Neural progenitor cell (in vitro differentiated cells): ENCODE measurements around the gene PPP1R16B. TPM values are rescaled to one million over a fixed set of nuclear protein-coding genes. Genes with fewer than 3 reads are reported as not detected.

Source experiments
- DNase-seq: peaks from one replicate; pipeline ENCODE4 v3.0.0-alpha.2; 2016; ENCODE audit warnings: low spot score
- H2AFZ ChIP-seq: fragments of 200-600 bp; sonication (generic); replicated peaks from 2 replicates; pipeline ENCODE4 v1.6.1; 2016; ENCODE audit warnings: antibody characterized with exemption
- H3F3A ChIP-seq: fragments of 200-600 bp; sonication (generic); 2 replicates; pipeline ENCODE4 v1.6.1; 2016; ENCODE audit warnings: antibody characterized with exemption, low read depth
- H3K27ac ChIP-seq: fragments of 200-600 bp; sonication (generic); 2 replicates; pipeline ENCODE4 v1.5.1; 2016; ENCODE audit warnings: mild to moderate bottlenecking
- H3K27me3 ChIP-seq: fragments of 200-600 bp; sonication (generic); 2 replicates; pipeline ENCODE4 v1.6.1; 2016; ENCODE audit warnings: mild to moderate bottlenecking, moderate library complexity
- H3K36me3 ChIP-seq: fragments of 200-600 bp; sonication (generic); 2 replicates; pipeline ENCODE4 v1.5.1; 2016
- H3K4me1 ChIP-seq: fragments of 200-600 bp; sonication (generic); 2 replicates; pipeline ENCODE4 v1.6.1; 2016; ENCODE audit warnings: mixed run types
- H3K4me2 ChIP-seq: fragments of 200-600 bp; sonication (generic); 2 replicates; pipeline ENCODE4 v1.6.1; 2016
- H3K4me3 ChIP-seq: fragments of 200-600 bp; sonication (generic); 2 replicates; pipeline ENCODE4 v1.5.1; 2016
- H3K79me2 ChIP-seq: fragments of 200-600 bp; sonication (generic); 2 replicates; pipeline ENCODE4 v1.6.1; 2016; ENCODE audit warnings: low read depth
- H3K9ac ChIP-seq: fragments of 200-600 bp; sonication (generic); 2 replicates; pipeline ENCODE4 v1.6.1; 2016
- H3K9me3 ChIP-seq: fragments of 200-600 bp; sonication (generic); 2 replicates; pipeline ENCODE4 v1.5.1; 2016; ENCODE audit warnings: low read depth
- H4K20me1 ChIP-seq: fragments of 200-600 bp; sonication (generic); 2 replicates; pipeline ENCODE4 v1.6.1; 2016; ENCODE audit warnings: low read depth
- H3K27ac Mint-ChIP-seq: 3 replicates; pipeline ENCODE4 v1.8.0; 2021; ENCODE audit warnings: mixed read lengths
- H3K27me3 Mint-ChIP-seq: 2 replicates; pipeline ENCODE4 v1.8.0; 2022; ENCODE audit warnings: low read depth, mild to moderate bottlenecking, inconsistent platforms, moderate library complexity, mixed read lengths; ENCODE audit not compliant: insufficient read depth
- H3K36me3 Mint-ChIP-seq: 3 replicates; pipeline ENCODE4 v1.8.0; 2021; ENCODE audit warnings: mixed read lengths
- H3K4me1 Mint-ChIP-seq: 3 replicates; pipeline ENCODE4 v1.8.0; 2021; ENCODE audit warnings: mixed read lengths
- H3K4me3 Mint-ChIP-seq: 3 replicates; pipeline ENCODE4 v1.8.0; 2021; ENCODE audit warnings: mild to moderate bottlenecking, moderate library complexity, mixed read lengths
- H3K9me3 Mint-ChIP-seq: 3 replicates; pipeline ENCODE4 v1.8.0; 2020; ENCODE audit warnings: mixed read lengths
- CTCF ChIP-seq: fragments of 200-600 bp; sonication (generic); IDR thresholded peaks from 2 replicates; pipeline ENCODE4 v1.5.1; 2017; ENCODE audit warnings: antibody characterized with exemption, mild to moderate bottlenecking
- EZH2 ChIP-seq: fragments of 200-600 bp; sonication (generic); IDR thresholded peaks from 2 replicates; pipeline ENCODE4 v1.6.1; 2017; ENCODE audit warnings: antibody characterized with exemption, mild to moderate bottlenecking, moderate library complexity
- EZH2phosphoT487 ChIP-seq: fragments of 200-600 bp; sonication (generic); IDR thresholded peaks from 2 replicates; pipeline ENCODE4 v1.6.1; 2017; ENCODE audit warnings: antibody characterized with exemption
- total RNA-seq: library from RNA; depleted of rRNA; stranded (reverse); fragments of >200 nt; gene quantifications from 2 replicates; pipeline ENCODE4 v1.2.3, GENCODE V29; 2015; ENCODE audit warnings: low replicate concordance

PPP1R16B gene
- total RNA-seq, 1 donor from 2014 or later, result 0.95 TPM

GRCh38 chr20:38839563-38839962 is 34.1 kb downstream of the PPP1R16B start:
- Histone ChIP-seq H3K27ac (no peak overlapping the region), H3K9me3 (no peaks in the 10 kb centered on the region), H3K4me3 (no peak overlapping the region), H2AFZ (no peak overlapping the region), H3K4me2 (no peak overlapping the region), H4K20me1 (no peaks in the 10 kb centered on the region), H3K9ac (no peak overlapping the region), H3K79me2 (no peaks in the 10 kb centered on the region), H3K4me1 (no peaks in the 10 kb centered on the region), H3F3A (no peaks in the 10 kb centered on the region), H3K27me3 (no peaks in the 10 kb centered on the region), H3K36me3 (no peaks in the 10 kb centered on the region)
- Mint-ChIP-seq H3K27me3 (peaks cover 3% of the 10 kb centered on the region), H3K36me3 (no peaks in the 10 kb centered on the region), H3K4me1 (no peaks in the 10 kb centered on the region), H3K9me3 (no peaks in the 10 kb centered on the region), H3K4me3 (no peak overlapping the region), H3K27ac (no peak overlapping the region)
- TF ChIP-seq EZH2 (no peak), EZH2phosphoT487 (no peak), CTCF (no peak)
- no peak for DNase-seq

GRCh38 chr20:38840053-38840893 is 34.8 kb downstream of the PPP1R16B start:
- H3K4me1 ChIP-seq, result no peaks in the 10 kb centered on the region
- H3K27me3 ChIP-seq, result no peaks in the 10 kb centered on the region
- H3K79me2 ChIP-seq, result no peaks in the 10 kb centered on the region
- no peak overlapping the region for H3K4me3 ChIP-seq
- Mint-ChIP-seq H3K36me3 (no peaks in the 10 kb centered on the region), H3K4me3 (no peak overlapping the region), H3K27ac (no peak overlapping the region), H3K9me3 (no peaks in the 10 kb centered on the region), H3K4me1 (no peaks in the 10 kb centered on the region), H3K27me3 (peaks cover under 1% of the 10 kb centered on the region)
- H3K9ac ChIP-seq, result no peak overlapping the region
- H3K4me2 ChIP-seq, result no peak overlapping the region
- no peak for TF ChIP-seq EZH2
- no peak for TF ChIP-seq EZH2phosphoT487
- TF ChIP-seq CTCF, result no peak
- no peak overlapping the region for H3K27ac ChIP-seq
- DNase-seq, result no peak
- no peaks in the 10 kb centered on the region for H3K9me3 ChIP-seq
- H3F3A ChIP-seq, result no peaks in the 10 kb centered on the region
- no peak overlapping the region for H2AFZ ChIP-seq
- H4K20me1 ChIP-seq, result no peaks in the 10 kb centered on the region
- no peaks in the 10 kb centered on the region for H3K36me3 ChIP-seq

GRCh38 chr20:38840894-38841470 is 35.5 kb downstream of the PPP1R16B start:
- Histone ChIP-seq H3K4me2 (no peak overlapping the region), H3K4me1 (no peaks in the 10 kb centered on the region), H4K20me1 (no peaks in the 10 kb centered on the region), H3K9ac (no peak overlapping the region), H3K27me3 (no peaks in the 10 kb centered on the region), H3K79me2 (no peaks in the 10 kb centered on the region), H3F3A (no peaks in the 10 kb centered on the region), H3K9me3 (no peaks in the 10 kb centered on the region), H3K27ac (no peak overlapping the region), H3K4me3 (no peak overlapping the region), H3K36me3 (no peaks in the 10 kb centered on the region), H2AFZ (no peak overlapping the region)
- H3K36me3 Mint-ChIP-seq, result no peaks in the 10 kb centered on the region
- H3K4me1 Mint-ChIP-seq, result no peaks in the 10 kb centered on the region
- no peak overlapping the region for H3K4me3 Mint-ChIP-seq
- TF ChIP-seq EZH2phosphoT487, result no peak
- TF ChIP-seq CTCF, result no peak
- H3K9me3 Mint-ChIP-seq, result no peaks in the 10 kb centered on the region
- H3K27me3 Mint-ChIP-seq, result peaks cover 1% of the 10 kb centered on the region
- no peak overlapping the region for H3K27ac Mint-ChIP-seq
- DNase-seq, result no peak
